H9 (cell line): ENCODE results near the gene TMEM38A. TPM values are rescaled to one million over a fixed set of nuclear protein-coding genes. Genes with fewer than 3 reads are reported as not detected.
"Not testable (repeated sequence)": the region's sequence is repeated elsewhere in the genome, so short reads cannot be mapped to it uniquely, and the experiment has no call there.

Experiments
- DNase-seq: peaks from one replicate; pipeline ENCODE4 v3.0.0-alpha.2; 2017
- H2AFZ ChIP-seq: one replicate; pipeline ENCODE4 v1.6.1; 2013; ENCODE audit warnings: mild to moderate bottlenecking, low read length, control low read depth, moderate library complexity
- H2AK5ac ChIP-seq: 2 replicates; pipeline ENCODE4 v1.6.1; 2013; ENCODE audit warnings: low read length, control low read depth, mixed read lengths; ENCODE audit not compliant: insufficient read length
- H2BK120ac ChIP-seq: one replicate; pipeline ENCODE4 v1.6.1; 2013; ENCODE audit warnings: low read depth, mild to moderate bottlenecking, low read length, control low read depth, inconsistent platforms; ENCODE audit not compliant: poor library complexity, severe bottlenecking
- H2BK12ac ChIP-seq: 2 replicates; pipeline ENCODE4 v1.6.1; 2013; ENCODE audit warnings: low read length, control low read depth, mixed read lengths, low read depth; ENCODE audit not compliant: insufficient read length
- H2BK15ac ChIP-seq: 2 replicates; pipeline ENCODE4 v1.6.1; 2013; ENCODE audit warnings: low read depth, low read length, control low read depth
- H2BK20ac ChIP-seq: one replicate; pipeline ENCODE4 v1.6.1; 2013; ENCODE audit warnings: low read depth, mild to moderate bottlenecking, low read length, control low read depth, inconsistent platforms; ENCODE audit not compliant: poor library complexity, severe bottlenecking
- H2BK5ac ChIP-seq: 2 replicates; pipeline ENCODE4 v1.6.1; 2013; ENCODE audit warnings: low read length, control low read depth, mixed read lengths; ENCODE audit not compliant: insufficient read length
- H3K14ac ChIP-seq: 2 replicates; pipeline ENCODE4 v1.6.1; 2013; ENCODE audit warnings: low read length, control low read depth; ENCODE audit not compliant: insufficient read depth
- H3K18ac ChIP-seq: 2 replicates; pipeline ENCODE4 v1.6.1; 2013; ENCODE audit warnings: low read depth, mild to moderate bottlenecking, mixed read lengths, low read length, control low read depth; ENCODE audit not compliant: insufficient read length
- H3K23ac ChIP-seq: 2 replicates; pipeline ENCODE4 v1.6.1; 2013; ENCODE audit warnings: low read length, control low read depth, mixed read lengths, low read depth; ENCODE audit not compliant: insufficient read length
- H3K23me2 ChIP-seq: 2 replicates; pipeline ENCODE4 v1.6.1; 2013; ENCODE audit warnings: low read depth, mild to moderate bottlenecking, mixed read lengths, low read length, control low read depth; ENCODE audit not compliant: insufficient read length, poor library complexity, severe bottlenecking
- H3K27ac ChIP-seq: 2 replicates; pipeline ENCODE4 v1.5.1; 2013; ENCODE audit warnings: low read length, control low read depth, mixed read lengths, low read depth; ENCODE audit not compliant: insufficient read length
- H3K27me3 ChIP-seq: 2 replicates; pipeline ENCODE4 v1.6.1; 2013; ENCODE audit warnings: low read length, control low read depth, inconsistent platforms; ENCODE audit not compliant: insufficient read depth
- H3K4ac ChIP-seq: 2 replicates; pipeline ENCODE4 v1.6.1; 2013; ENCODE audit warnings: low read depth, mild to moderate bottlenecking, control low read depth, inconsistent platforms, low read length, moderate library complexity
- H3K4me1 ChIP-seq: 2 replicates; pipeline ENCODE4 v1.6.1; 2013; ENCODE audit warnings: low read length, control low read depth, inconsistent platforms; ENCODE audit not compliant: insufficient read depth
- H3K4me2 ChIP-seq: 2 replicates; pipeline ENCODE4 v1.6.1; 2013; ENCODE audit warnings: low read length, control low read depth, mixed read lengths; ENCODE audit not compliant: insufficient read length, insufficient read depth
- H3K56ac ChIP-seq: 2 replicates; pipeline ENCODE4 v1.6.1; 2013; ENCODE audit warnings: low read depth, mild to moderate bottlenecking, mixed read lengths, low read length, control low read depth; ENCODE audit not compliant: insufficient read length
- H3K79me1 ChIP-seq: 2 replicates; pipeline ENCODE4 v1.6.1; 2013; ENCODE audit warnings: low read depth, mild to moderate bottlenecking, moderate library complexity, low read length, control low read depth, inconsistent platforms; ENCODE audit not compliant: insufficient read depth, poor library complexity, severe bottlenecking
- H3K79me2 ChIP-seq: 2 replicates; pipeline ENCODE4 v1.6.1; 2013; ENCODE audit warnings: low read length, control low read depth, inconsistent platforms; ENCODE audit not compliant: insufficient read depth
- H3K9ac ChIP-seq: 2 replicates; pipeline ENCODE4 v1.6.1; 2013; ENCODE audit warnings: low read length, control low read depth, mixed read lengths; ENCODE audit not compliant: insufficient read length; ENCODE audit errors: extremely low read depth
- H3K9me3 ChIP-seq: one replicate; pipeline ENCODE4 v1.6.1; 2013; ENCODE audit warnings: low read depth, low read length, inconsistent platforms; ENCODE audit not compliant: control insufficient read depth
- H3T11ph ChIP-seq: one replicate; pipeline ENCODE4 v1.6.1; 2013; ENCODE audit warnings: mild to moderate bottlenecking, low read length, control low read depth, inconsistent platforms
- H4K20me1 ChIP-seq: one replicate; pipeline ENCODE4 v1.6.1; 2013; ENCODE audit not compliant: control insufficient read depth, insufficient read length, insufficient read depth
- H4K5ac ChIP-seq: 2 replicates; pipeline ENCODE4 v1.6.1; 2013; ENCODE audit warnings: low read depth, mild to moderate bottlenecking, mixed read lengths, low read length, control low read depth; ENCODE audit not compliant: insufficient read length
- H4K8ac ChIP-seq: replicated peaks from 2 replicates; pipeline ENCODE4 v1.6.1; 2013; ENCODE audit warnings: low read length, control low read depth, mixed read lengths, low read depth; ENCODE audit not compliant: insufficient read length
- H4K91ac ChIP-seq: 2 replicates; pipeline ENCODE4 v1.6.1; 2013; ENCODE audit warnings: low read depth, mild to moderate bottlenecking, moderate library complexity, mixed read lengths, low read length, control low read depth; ENCODE audit not compliant: insufficient read length
- H3K27ac Mint-ChIP-seq, 3 experiments: 2 replicates in 2 of 3; 3 replicates in 1 of 3; pipeline ENCODE4 v1.8.0; 2020 to 2021; ENCODE audit warnings: mixed read lengths in 3 of 3, mild to moderate bottlenecking in 1 of 3, moderate library complexity in 1 of 3
- H3K27me3 Mint-ChIP-seq: 2 replicates; pipeline ENCODE4 v1.8.0; 2021; ENCODE audit warnings: low read depth, mild to moderate bottlenecking, moderate library complexity, mixed read lengths
- H3K36me3 Mint-ChIP-seq, 3 experiments: 2 replicates in 2 of 3; 3 replicates in 1 of 3; pipeline ENCODE4 v1.8.0; 2020 to 2021; ENCODE audit warnings: low read depth in 3 of 3, mixed read lengths in 3 of 3; ENCODE audit not compliant: insufficient read depth in 1 of 3
- H3K4me1 Mint-ChIP-seq, 2 experiments: 2 replicates each; pipeline ENCODE4 v1.8.0; 2020; ENCODE audit warnings: mixed read lengths in 2 of 2
- H3K4me3 Mint-ChIP-seq, 2 experiments: 2 replicates in 1 of 2; 3 replicates in 1 of 2; pipeline ENCODE4 v1.8.0; 2020 to 2021; ENCODE audit warnings: mild to moderate bottlenecking in 2 of 2, mixed read lengths in 2 of 2, moderate library complexity in 1 of 2
- H3K9me3 Mint-ChIP-seq, 2 experiments: 2 replicates in 1 of 2; 3 replicates in 1 of 2; pipeline ENCODE4 v1.8.0; 2020; ENCODE audit warnings: mild to moderate bottlenecking in 2 of 2, mixed read lengths in 2 of 2, moderate library complexity in 1 of 2
- WGBS: extraction: QIAGEN DNeasy Blood & Tissue Kit; methylation state at CpG from one replicate; pipeline ENCODE4 v1.1.7; 2013; ENCODE audit warnings: missing lambda C conversion rate, low lambda C conversion rate, mixed read lengths; ENCODE audit not compliant: insufficient read length; ENCODE audit errors: extremely low coverage; 5-methylcytosine and 5-hydroxymethylcytosine counted together
- total RNA-seq: library from RNA; stranded (reverse); gene quantifications from 2 replicates; pipeline ENCODE4 v1.2.1, GENCODE V29; 2021
- TF ChIP-seq, protein P1 (sequence below): fragments of 200-600 bp; sonication (generic); conservative IDR thresholded peaks from 3 replicates; pipeline ENCODE4 v1.8.0; 2021; ENCODE audit warnings: antibody characterized with exemption, mild to moderate bottlenecking

The TMEM38A gene
- total RNA-seq, 1 experiment from 2014 or later, result 7.4 TPM

DNA sequence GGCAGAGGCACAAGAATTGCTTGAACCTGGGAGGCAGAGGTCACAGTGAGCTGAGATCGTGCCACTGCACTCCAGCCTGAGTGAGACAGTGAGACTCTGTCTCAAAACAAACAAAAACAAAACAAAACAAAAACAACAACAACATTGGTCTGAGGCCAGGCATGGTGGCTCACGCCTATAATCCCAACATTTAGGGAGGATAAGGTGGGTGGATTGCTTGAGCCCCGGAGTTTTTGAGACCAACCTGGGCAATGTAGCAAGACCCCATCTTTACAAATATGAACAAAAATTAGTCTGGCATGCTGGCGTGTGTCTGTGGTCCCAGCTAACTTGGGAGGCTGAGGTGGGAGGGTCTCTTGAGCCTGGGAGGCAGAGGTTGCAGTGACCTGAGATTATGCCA, 42.7 kb downstream of the TMEM38A start:
- H3K9me3 Mint-ChIP-seq, result no peaks in the 10 kb centered on the region
- Histone ChIP-seq H4K91ac (no peak overlapping the region), H3K4ac (no peak overlapping the region), H4K20me1 (no peaks in the 10 kb centered on the region), H3K14ac (no peak overlapping the region), H3K27me3 (no peaks in the 10 kb centered on the region), H3K4me2 (no peak overlapping the region), H3K18ac (no peak overlapping the region), H3K9me3 (no peaks in the 10 kb centered on the region), H2BK120ac (no peak overlapping the region), H4K5ac (no peak overlapping the region), H3K27ac (no peak overlapping the region), H2BK5ac (no peak overlapping the region), H2BK20ac (no peak overlapping the region), H3K4me1 (no peaks in the 10 kb centered on the region), H2BK12ac (no peak overlapping the region), H3T11ph (no peak overlapping the region), H4K8ac (no peak overlapping the region), H3K23ac (no peak overlapping the region), H2AFZ (no peak overlapping the region), H3K23me2 (no peaks in the 10 kb centered on the region), H3K56ac (no peak overlapping the region), H3K79me1 (no peaks in the 10 kb centered on the region), H2BK15ac (no peak overlapping the region), H3K79me2 (no peaks in the 10 kb centered on the region), H2AK5ac (no peak overlapping the region), H3K9ac (no peak overlapping the region)
- no peak overlapping the region for H3K27ac Mint-ChIP-seq
- no peak overlapping the region for H3K4me3 Mint-ChIP-seq
- no peaks in the 10 kb centered on the region for H3K36me3 Mint-ChIP-seq
- H3K4me1 Mint-ChIP-seq, result no peaks in the 10 kb centered on the region
- peaks cover 2% of the 10 kb centered on the region for H3K27me3 Mint-ChIP-seq
- no CpG with 5 or more reads among the region's 4 CpGs for WGBS
- TF ChIP-seq, protein P1, sequence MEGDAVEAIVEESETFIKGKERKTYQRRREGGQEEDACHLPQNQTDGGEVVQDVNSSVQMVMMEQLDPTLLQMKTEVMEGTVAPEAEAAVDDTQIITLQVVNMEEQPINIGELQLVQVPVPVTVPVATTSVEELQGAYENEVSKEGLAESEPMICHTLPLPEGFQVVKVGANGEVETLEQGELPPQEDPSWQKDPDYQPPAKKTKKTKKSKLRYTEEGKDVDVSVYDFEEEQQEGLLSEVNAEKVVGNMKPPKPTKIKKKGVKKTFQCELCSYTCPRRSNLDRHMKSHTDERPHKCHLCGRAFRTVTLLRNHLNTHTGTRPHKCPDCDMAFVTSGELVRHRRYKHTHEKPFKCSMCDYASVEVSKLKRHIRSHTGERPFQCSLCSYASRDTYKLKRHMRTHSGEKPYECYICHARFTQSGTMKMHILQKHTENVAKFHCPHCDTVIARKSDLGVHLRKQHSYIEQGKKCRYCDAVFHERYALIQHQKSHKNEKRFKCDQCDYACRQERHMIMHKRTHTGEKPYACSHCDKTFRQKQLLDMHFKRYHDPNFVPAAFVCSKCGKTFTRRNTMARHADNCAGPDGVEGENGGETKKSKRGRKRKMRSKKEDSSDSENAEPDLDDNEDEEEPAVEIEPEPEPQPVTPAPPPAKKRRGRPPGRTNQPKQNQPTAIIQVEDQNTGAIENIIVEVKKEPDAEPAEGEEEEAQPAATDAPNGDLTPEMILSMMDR, result no peak
- no peak for DNase-seq

DNA sequence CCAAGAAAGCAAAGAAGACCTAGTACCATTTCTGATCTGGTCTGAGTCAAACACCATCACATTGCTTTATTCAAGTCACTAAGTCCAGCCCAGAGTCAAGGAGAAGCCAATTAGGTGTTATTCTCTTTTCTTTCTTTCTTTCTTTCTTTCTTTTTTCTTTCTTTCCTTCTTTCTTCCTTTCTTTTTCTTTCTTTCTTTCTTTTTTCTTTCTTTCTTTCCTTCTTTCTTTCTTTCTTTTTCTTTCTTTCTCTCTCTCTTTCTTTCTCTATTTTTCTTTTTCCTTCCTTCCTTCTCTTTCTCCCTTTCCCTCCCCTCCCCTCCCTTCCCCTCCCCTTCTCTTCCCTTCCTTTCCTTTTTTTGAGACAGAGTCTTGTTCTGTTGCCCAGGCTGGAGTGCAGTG, 49.9 kb downstream of the TMEM38A start:
- H3K79me1 ChIP-seq, H3K27ac ChIP-seq, H3K9me3 ChIP-seq, H3K4ac ChIP-seq, H3K79me2 ChIP-seq, H3K27ac Mint-ChIP-seq, H2BK15ac ChIP-seq, H3K23me2 ChIP-seq, H2AK5ac ChIP-seq, H3K14ac ChIP-seq, H2AFZ ChIP-seq, H3K18ac ChIP-seq, H4K91ac ChIP-seq, H3K56ac ChIP-seq, H2BK5ac ChIP-seq, H3K9me3 Mint-ChIP-seq, H3K4me1 Mint-ChIP-seq, H3K4me2 ChIP-seq, H2BK20ac ChIP-seq, H3K4me3 Mint-ChIP-seq, H4K8ac ChIP-seq, H3K27me3 ChIP-seq, H2BK120ac ChIP-seq, H3K27me3 Mint-ChIP-seq, H2BK12ac ChIP-seq, H3T11ph ChIP-seq, H3K4me1 ChIP-seq, H4K5ac ChIP-seq, H3K36me3 Mint-ChIP-seq, H3K23ac ChIP-seq, H4K20me1 ChIP-seq, H3K9ac ChIP-seq, DNase-seq: not testable (repeated sequence)
